Activated CD4-positive, alpha-beta T cell treated with anti-CD3 and anti-CD28 coated beads, Interleukin-2, amount 50 U/mL, for 4 hours (primary cell): ENCODE results near the gene TTLL9.
"Not testable (repeated sequence)": the region's sequence is repeated elsewhere in the genome, so short reads cannot be mapped to it uniquely, and the experiment has no call there.

Experiments used
- DNase-seq, 2 experiments: peaks; one replicate each; pipeline ENCODE4 v3.0.0-alpha.2; 2020

Gene TTLL9, protein sequence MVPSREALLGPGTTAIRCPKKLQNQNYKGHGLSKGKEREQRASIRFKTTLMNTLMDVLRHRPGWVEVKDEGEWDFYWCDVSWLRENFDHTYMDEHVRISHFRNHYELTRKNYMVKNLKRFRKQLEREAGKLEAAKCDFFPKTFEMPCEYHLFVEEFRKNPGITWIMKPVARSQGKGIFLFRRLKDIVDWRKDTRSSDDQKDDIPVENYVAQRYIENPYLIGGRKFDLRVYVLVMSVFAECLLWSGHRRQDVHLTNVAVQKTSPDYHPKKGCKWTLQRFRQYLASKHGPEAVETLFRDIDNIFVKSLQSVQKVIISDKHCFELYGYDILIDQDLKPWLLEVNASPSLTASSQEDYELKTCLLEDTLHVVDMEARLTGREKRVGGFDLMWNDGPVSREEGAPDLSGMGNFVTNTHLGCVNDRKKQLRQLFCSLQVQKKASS

GRCh38 chr20:31869942-31870725, at the start of gene TTLL9, which contains the start of gene DUSP15:
Gene TTLL9 (plus strand): TSS chr20:31870634. CDS start chr20:31871127, 493 bp downstream.
Gene DUSP15 (minus strand): TSS chr20:31870527. CDS start chr20:31870337, 190 bp downstream.
- no peak for DNase-seq

DNA sequence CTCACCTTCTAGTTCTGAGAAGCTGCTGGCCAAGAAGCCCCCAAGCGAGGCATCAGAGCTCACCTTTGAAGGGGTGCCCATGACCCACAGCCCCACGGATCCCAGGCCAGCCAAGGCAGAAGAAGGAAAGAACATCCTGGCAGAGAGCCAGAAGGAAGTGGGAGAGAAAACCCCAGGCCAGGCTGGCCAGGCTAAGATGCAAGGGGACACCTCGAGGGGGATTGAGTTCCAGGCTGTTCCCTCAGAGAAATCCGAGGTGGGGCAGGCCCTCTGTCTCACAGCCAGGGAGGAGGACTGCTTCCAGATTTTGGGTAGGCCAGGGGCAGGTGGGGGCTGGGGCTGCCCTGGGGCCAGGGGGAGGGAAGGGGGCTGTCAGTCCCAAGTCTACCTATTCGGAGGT, 49.0 kb upstream of the TTLL9 start:
- no peak for DNase-seq

DNA sequence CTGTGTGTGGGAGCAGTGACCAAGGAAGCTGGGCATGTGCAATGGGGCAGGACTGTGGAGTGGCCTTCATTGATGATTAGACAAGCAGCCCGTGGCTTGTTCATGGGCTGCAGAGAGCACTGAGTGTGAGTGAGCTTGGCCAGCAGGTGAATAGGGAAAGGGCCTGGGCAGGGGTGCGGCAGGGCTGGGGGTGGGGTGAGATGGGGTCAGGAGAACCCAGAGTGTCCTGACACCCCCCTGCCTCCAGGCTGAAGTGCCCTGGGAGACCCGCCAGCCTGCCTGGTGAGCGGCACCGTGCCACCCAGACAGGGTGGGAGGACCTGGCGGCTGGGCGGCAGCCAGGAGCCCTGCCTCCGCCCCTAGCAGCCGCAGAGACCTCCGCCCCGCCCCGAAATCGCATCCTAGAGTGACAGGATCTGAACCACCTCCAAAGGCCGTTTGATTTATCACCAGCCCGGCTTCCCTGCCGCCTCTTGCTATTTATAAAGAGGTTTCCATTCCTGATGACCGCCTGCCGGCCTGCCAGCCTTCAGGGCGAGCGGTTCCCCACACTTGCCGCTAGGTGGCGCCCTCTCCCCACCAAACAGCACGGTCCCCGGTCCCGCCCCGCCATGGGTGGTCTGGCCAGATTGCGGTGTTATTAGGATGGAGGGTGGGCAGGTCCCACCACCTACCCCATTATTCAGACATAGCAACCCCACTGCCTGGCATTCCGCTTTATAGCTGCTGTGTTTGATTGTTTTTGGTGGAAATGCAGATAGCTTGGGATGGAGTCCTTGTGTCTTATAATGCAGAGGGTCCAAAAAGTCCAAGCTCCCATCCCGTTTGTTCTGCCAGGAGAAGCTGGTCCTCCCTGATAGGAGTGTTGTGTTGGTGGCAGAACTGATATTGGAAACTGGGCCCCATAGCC, 47.8 kb upstream of the TTLL9 start:
- DNase-seq = peak; percentile 62

DNA sequence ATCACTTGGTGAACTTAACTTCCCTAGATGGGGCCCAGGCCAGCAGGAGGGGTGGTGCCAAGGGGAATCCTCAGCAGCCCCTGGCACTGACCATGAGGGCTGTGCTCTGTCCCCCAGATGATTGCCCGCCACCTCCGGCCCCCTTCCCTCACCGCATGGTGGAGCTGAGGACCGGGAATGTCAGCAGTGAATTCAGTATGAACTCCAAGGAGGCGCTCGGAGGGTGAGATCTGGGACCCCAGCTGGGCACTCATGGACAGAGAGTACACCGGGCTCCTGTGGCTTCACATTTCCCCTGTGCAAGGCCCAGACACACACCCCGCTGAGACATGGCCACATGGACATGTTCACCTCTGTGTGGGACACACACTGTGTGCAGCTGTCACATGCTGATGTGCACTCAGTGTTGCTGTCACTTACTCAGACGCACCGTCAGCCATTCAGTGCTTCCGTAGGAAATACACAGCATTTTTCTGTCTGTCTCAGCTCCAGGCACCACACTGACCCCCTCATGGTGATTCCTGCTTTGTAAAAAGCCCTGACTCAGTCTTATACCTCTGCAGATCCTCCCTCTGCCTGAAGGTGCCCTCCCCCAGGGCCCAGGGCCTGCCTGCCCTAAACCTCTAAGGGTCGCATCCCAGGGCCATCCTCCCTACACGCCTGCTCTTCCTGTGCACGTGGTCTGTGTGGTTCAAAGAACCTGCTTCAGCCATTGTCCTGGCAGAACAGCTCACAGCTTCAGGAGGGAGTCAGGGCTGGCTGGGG, 46.9 kb upstream of the TTLL9 start:
- DNase-seq = no peak

- DNase-seq = no peak
These were observed 46.3 kb upstream of the TTLL9 start for GRCh38 chr20:31824125-31824485.

GRCh38 chr20:31824554-31825313, 45.7 kb upstream of the TTLL9 start:
- no peak for DNase-seq

DNA sequence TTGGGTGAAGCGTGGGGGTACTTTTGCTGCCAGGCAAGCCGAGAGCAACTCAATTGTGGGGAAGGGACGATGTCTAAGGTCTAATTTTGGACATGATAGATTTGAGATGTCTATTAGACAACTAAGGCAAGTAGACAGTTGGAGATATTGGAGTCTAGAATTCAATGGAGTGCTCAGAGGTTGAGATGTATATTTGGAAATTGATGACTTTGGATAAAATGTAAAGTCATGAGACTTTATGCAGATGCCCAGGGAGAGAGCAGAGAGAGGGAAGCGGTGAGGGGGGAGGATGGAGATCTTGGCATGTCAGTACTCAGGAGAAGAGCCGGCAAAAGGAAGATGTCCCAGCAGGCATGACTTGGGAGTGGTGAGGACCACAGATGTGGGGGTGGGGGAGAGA, 44.4 kb upstream of the TTLL9 start:
- DNase-seq = no peak

- no peak for DNase-seq
These were observed 43.4 kb upstream of the TTLL9 start for GRCh38 chr20:31827059-31827458.

DNA sequence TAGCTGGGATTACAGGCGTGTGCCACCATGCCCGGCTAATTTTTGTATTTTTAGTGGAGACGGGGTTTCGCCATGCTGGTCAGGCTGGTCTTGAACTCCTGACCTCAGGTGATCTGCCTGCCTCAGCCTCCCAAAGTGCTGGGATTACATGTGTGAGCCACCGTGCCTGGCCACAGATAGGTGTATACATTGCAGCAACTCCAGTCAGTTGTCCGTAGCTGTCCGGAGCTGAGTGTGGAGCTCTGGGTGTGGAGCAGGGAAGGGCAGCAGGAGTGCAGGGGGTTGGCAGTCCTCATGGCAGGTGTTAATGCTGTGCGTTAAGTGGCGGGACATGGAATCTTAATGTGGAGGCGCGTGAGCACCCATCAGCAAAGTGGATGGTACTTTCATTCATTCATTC, 42.4 kb upstream of the TTLL9 start:
- DNase-seq = not testable (repeated sequence)

DNA sequence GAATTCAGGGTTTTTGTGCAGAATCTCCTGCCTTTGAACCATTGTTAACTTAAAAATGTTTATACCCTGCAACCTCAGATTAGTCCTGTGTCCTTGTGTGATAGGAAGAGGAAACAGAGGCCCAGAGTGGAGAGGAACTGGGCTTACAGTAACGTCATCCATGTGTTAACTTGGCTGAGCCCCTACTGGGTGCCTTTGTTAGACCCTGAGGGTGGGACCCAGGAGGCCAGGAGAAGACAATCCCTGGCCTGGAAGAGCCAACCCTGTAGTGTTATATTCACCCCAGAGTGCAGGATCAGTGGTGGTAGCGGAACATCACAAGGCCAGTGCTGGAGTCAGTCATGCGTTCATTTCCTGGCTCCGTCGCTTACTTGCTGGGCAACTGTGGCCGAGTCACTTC, 40.7 kb upstream of the TTLL9 start:
- DNase-seq = no peak

DNA sequence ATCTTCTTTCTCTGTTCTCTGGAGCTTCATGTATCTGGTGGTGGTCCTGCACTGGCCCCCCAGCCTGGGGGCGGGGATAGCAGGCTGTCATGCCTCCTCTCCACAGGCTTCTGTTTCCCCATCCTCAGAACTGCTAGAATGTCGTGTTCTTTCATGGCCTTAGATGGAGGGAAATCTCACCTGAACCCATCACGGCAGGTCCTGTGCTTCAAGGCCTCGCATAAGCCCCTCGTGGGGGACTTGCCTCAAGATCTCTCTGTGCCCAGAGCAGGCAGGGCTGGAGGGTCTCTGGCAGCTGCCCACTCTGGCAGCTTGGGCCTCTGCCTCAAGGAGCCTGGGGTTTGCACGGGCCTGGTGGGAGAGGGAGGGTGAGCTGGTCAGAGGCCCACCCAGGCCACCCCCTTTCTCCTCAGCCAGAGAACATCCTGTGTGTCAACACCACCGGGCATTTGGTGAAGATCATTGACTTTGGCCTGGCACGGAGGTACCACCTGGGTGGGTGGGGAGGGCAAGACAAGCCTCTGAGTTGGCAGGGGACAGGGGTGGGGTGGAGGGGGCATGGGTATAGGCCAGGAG, 39.9 kb upstream of the TTLL9 start:
- no peak for DNase-seq

- DNase-seq = no peak
These were observed 39.2 kb upstream of the TTLL9 start for GRCh38 chr20:31831211-31831610.

DNA sequence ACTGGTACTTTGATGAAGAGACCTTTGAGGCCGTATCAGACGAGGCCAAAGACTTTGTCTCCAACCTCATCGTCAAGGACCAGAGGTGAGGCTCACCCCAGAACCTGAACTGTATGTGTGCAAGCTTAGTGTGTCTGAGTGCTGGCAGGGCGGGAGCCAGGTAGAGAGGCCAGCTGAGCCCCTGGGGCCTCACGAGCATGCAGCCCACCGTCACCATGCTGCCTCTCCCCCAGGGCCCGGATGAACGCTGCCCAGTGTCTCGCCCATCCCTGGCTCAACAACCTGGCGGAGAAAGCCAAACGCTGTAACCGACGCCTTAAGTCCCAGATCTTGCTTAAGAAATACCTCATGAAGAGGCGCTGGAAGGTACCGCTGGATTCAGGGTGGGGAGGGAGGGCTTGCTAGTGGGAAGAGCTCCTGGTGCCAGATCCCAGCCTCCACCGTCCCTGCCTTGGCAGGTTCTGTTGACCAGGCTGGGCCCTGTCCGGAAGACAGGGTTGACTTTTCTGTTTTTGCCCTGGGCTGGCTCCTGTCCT, 38.6 kb upstream of the TTLL9 start:
- DNase-seq = no peak

DNA sequence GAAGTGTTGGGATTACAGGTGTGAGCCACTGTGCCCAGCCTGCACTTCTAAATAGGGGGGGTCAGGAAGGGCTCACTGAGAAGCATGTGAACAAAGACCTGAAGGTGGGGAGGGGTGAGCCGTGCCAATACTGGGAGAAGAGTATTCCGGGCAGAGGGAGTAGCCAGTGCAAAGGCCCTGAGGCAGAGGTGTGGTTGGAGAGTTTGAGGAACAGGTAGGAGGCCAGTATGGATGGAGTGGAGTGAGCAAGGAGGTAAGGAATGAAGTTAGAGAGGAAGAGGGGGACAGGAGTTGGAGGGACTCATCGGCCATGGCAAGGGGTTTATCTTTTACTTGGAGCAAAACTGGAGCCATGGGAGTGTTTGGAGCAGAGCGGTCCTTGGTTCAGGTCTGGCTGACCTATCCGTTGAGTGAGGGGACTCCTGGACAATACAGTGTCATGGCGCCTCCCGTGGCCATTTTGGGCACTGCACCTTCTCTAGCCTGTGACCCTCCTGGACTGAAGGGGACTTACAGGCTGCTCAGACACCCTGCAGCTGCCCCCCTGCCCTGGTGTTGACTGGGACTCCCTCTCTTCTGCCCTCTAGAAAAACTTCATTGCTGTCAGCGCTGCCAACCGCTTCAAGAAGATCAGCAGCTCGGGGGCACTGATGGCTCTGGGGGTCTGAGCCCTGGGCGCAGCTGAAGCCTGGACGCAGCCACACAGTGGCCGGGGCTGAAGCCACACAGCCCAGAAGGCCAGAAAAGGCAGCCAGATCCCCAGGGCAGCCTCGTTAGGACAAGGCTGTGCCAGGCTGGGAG, 37.1 kb upstream of the TTLL9 start:
- peak; percentile 41 to 50 for DNase-seq

GRCh38 chr20:31833931-31834521, 36.4 kb upstream of the TTLL9 start:
- DNase-seq = no peak

GRCh38 chr20:31835554-31835953, 34.9 kb upstream of the TTLL9 start:
- DNase-seq = no peak

DNA sequence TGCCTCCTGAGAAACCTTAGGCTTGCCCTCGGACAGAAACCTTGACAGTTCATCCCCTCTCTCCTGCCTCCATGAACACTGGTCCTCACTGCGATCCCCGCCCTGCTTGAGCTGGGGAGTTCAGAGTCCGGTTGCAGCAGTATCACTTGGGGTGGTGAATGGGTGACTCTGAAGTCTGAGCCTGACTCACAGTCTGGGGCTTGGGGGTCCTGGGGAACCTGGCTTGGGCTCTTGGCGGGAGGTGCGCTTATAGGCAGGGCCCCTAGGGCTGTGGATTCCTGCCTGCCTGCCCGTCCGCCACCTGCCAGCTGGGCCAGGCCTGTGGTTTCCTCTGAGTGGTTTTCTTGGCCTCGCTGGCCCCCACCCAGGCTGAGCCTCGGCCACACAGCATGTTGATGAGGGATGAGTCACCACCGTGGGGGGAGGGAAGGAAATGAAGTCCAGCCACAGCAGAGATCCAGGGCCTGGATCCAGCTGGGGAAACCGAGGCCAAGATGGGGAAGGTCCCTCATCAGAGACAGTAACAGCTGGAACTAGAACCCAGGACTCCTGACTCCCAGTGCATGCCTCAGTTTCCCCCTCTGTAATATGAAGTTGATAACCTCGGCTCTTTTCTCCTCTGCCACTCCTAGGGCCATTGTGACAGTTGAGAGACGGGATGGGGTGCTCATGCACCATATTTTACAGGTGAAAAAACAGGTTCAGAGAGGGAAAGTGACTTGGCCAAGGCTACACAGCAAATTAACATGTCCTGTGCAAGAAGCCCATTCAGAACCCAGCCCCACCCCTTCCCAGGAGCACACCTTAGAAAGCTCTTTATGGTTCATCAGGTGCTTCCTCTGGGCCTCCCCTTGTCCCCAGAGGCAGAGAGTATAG, 34.2 kb upstream of the TTLL9 start:
- no peak for DNase-seq

DNA sequence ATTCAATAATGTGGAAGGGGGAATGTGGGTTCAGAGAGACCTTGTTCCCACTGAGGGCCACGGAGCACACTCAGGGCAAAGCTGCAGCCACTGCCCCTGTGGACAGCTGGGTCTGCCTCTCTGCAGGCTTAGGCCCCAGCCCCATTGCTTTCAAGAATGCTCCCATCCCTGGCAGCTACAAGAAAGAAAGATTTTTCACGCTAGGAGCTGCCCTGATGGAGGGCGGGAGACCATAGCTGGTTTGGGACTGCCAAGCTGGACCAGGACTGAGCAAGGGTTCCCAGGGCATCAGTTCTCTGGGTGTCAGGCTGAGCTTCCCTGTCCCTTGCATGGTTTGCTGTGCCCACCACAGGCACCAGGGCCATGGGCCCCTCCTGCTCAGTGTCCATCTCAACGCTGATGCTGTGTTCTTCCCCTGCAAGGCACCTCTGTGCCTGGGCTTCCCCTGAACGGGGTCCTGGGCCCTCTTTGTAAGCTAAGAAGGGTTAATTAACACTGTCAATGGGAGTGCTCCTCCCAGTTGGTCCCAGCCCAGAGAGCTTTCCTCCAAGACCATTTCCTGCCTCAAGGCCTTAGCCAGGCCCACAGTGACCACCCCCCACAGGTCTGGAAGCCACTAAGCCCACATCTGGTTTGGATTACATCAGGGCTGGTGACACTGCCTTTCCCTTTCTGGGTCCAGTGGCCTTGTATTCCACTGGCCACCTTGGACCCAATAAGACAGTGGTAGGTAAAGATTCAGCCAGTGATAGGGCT, 33.4 kb upstream of the TTLL9 start:
- no peak for DNase-seq
